SJCRH30 (cell line): Measurements from ENCODE around the gene ZSWIM5. TPM values are rescaled to one million over a fixed set of nuclear protein-coding genes. Genes with fewer than 3 reads are reported as not detected.
"Not testable (repeated sequence)": the region's sequence is repeated elsewhere in the genome, so short reads cannot be mapped to it uniquely, and the experiment has no call there.

Experiments
- DNase-seq, 2 experiments: peaks; one replicate each; pipeline ENCODE4 v3.0.0-alpha.2; 2015 to 2020
- H3K27ac ChIP-seq: fragments of 250-450 bp; sonication (Bioruptor Pico); 2 replicates; pipeline ENCODE4 v1.5.1; 2020; ENCODE audit warnings: mild to moderate bottlenecking, moderate library complexity
- H3K27me3 ChIP-seq: fragments of 250-450 bp; sonication (Bioruptor Pico); 2 replicates; pipeline ENCODE4 v1.5.1; 2020; ENCODE audit warnings: mild to moderate bottlenecking, moderate library complexity
- H3K36me3 ChIP-seq: fragments of 250-450 bp; sonication (Bioruptor Pico); 2 replicates; pipeline ENCODE4 v1.5.1; 2020; ENCODE audit warnings: mild to moderate bottlenecking, moderate library complexity
- H3K4me1 ChIP-seq: fragments of 250-450 bp; sonication (Bioruptor Pico); 2 replicates; pipeline ENCODE4 v1.5.1; 2020; ENCODE audit warnings: mild to moderate bottlenecking, moderate library complexity
- H3K4me3 ChIP-seq: fragments of 250-450 bp; sonication (Bioruptor Pico); 2 replicates; pipeline ENCODE4 v1.5.1; 2020; ENCODE audit warnings: mild to moderate bottlenecking, moderate library complexity
- H3K9me3 ChIP-seq: fragments of 250-450 bp; sonication (Bioruptor Pico); replicated peaks from 2 replicates; pipeline ENCODE4 v1.5.1; 2020; ENCODE audit warnings: mild to moderate bottlenecking, moderate library complexity
- total RNA-seq: library from RNA; depleted of rRNA; stranded (reverse); fragments of >200 nt; shearing (Covaris generic); gene quantifications from 2 replicates; pipeline ENCODE4 v1.2.3, GENCODE V29; 2014

Gene ZSWIM5
- total RNA-seq, 1 experiment from 2014 or later: 0.18 TPM

DNA sequence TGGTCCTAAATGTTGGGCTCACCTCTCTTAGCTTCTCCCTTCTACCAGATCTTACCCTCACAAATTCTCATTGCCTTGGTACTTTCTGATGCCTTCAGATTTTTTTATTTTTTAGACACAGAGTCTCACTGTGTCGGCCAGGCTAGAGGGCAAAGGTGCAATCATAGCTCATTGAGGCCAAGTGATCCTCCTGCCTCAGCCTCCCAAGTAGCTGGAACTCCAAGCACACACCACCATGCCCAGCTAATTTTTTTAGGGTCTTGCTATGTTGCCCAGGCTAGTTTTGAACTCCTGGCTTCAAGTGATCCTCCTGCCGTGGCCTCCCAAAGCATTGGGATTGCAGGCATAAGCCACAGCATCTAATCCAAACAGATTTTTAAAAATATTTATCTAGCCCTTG, 69.4 kb downstream of the ZSWIM5 start:
- no peak for DNase-seq
- no peaks in the 10 kb centered on the region for H3K9me3 ChIP-seq

DNA sequence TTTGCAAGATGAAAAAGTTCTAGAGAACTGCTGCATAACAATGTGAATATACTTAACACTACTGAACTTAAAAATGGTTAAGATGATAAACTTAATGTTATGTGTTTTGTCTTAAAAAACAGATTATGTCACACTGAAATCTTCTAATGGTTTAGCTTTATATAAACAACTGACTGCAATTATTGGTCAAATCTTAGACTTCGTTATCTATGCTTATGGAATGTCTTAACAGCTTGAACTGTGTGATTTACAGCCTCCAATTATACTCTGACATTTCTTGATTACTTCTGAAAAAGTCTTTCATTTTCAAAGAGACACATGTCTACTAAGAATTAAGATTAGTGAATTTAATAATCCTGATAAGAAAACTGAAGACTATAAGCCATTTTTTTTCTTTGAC, 71.1 kb downstream of the ZSWIM5 start:
- no peak for DNase-seq
- Histone ChIP-seq H3K4me1 (no peaks in the 10 kb centered on the region), H3K9me3 (no peaks in the 10 kb centered on the region), H3K4me3 (no peak overlapping the region), H3K36me3 (no peaks in the 10 kb centered on the region), H3K27me3 (peaks cover 5% of the 10 kb centered on the region), H3K27ac (no peak overlapping the region)

More for the DNA sequence above, 69.4 kb downstream of the ZSWIM5 start:
- Histone ChIP-seq H3K27me3 (peaks cover 5% of the 10 kb centered on the region), H3K36me3 (no peaks in the 10 kb centered on the region), H3K4me1 (no peaks in the 10 kb centered on the region), H3K4me3 (no peak overlapping the region), H3K27ac (no peak overlapping the region)

DNA sequence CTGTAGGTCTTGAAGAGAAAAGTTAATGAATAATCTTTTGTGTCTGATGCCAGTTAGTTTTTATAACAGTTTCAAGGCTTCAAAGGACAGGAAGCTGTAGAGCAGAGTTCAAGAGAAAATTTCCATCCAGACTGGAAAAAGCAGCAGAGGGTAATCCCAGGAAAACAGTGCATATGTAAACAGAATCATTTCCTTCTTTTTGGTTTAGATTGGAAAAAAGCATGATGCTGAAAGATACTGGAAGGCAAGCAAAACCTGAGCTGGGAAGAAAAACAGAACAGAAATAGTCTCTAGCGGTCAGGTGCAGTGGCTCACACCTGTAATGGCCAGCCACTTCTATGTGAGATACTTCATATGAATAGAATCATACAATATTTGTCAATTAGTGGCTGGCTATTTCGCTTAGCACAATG, 71.9 kb downstream of the ZSWIM5 start:
- no peaks in the 10 kb centered on the region for H3K9me3 ChIP-seq
- H3K27me3 ChIP-seq: peaks cover 5% of the 10 kb centered on the region
- H3K27ac ChIP-seq: no peak overlapping the region
- H3K36me3 ChIP-seq: no peaks in the 10 kb centered on the region
- H3K4me3 ChIP-seq: no peak overlapping the region
- no peaks in the 10 kb centered on the region for H3K4me1 ChIP-seq
- DNase-seq: no peak

DNA sequence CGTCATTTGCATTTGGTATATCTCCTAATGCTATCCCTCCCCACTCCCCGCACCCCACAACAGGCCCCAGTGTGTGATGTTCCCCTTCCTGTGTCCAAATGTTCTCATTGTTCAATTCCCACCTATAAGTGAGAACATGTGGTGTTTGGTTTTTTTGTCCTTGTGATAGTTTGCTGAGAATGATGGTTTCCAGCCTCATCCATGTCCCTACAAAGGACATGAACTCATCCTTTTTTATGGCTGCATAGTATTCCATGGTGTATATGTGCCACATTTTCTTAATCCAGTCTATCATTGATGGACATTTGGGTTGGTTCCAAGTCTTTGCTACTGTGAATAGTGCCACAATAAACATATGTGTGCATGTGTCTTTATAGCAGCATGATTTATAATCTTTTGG, 73.7 kb downstream of the ZSWIM5 start:
- H3K4me1 ChIP-seq, DNase-seq, H3K4me3 ChIP-seq, H3K27me3 ChIP-seq, H3K27ac ChIP-seq, H3K9me3 ChIP-seq, H3K36me3 ChIP-seq: not testable (repeated sequence)

- H3K9me3 ChIP-seq: 0 out of 2 replicates have a peak, but pooled peaks cover 3% of the 10 kb centered on the region
- no peaks in the 10 kb centered on the region for H3K27me3 ChIP-seq
- H3K4me1 ChIP-seq: no peaks in the 10 kb centered on the region; the same call in 1 of the 2 replicates
- no peaks in the 10 kb centered on the region for H3K36me3 ChIP-seq
- H3K27ac ChIP-seq: no peak overlapping the region
- no peak overlapping the region for H3K4me3 ChIP-seq
- no peak for DNase-seq
These were observed 83.0 kb downstream of the ZSWIM5 start for GRCh38 chr1:45123358-45123757.

DNA sequence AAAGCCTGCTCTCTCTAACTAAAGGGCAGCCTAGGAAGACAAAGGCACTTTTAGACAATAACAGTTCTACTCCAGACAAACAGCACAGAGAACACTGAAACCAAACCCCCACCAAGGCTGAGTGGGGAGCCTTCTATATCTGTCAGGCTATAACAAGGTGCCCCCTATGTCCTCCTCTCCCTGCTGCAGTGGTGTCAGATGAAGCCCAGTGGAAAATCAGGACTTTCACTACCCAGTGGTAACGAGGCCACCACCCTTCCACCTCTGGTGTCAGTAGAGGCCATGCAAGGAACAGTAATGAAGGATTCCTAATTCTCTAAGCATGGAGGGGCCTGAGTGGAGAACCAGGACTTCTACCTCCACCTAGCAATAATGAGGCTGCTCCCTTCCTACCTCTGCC, 83.7 kb downstream of the ZSWIM5 start:
- Histone ChIP-seq H3K9me3 (0 out of 2 replicates have a peak, but pooled peaks cover 3% of the 10 kb centered on the region), H3K36me3 (no peaks in the 10 kb centered on the region), H3K27me3 (no peaks in the 10 kb centered on the region), H3K4me3 (no peak overlapping the region), H3K4me1 (no peaks in the 10 kb centered on the region; the same call in 1 of the 2 replicates), H3K27ac (no peak overlapping the region)
- DNase-seq: no peak

GRCh38 chr1:45117766-45118165, 88.6 kb downstream of the ZSWIM5 start:
- DNase-seq: no peak
- Histone ChIP-seq H3K4me1 (no peaks in the 10 kb centered on the region), H3K27me3 (no peaks in the 10 kb centered on the region), H3K9me3 (no peaks in the 10 kb centered on the region), H3K4me3 (no peak overlapping the region), H3K27ac (no peak overlapping the region), H3K36me3 (no peaks in the 10 kb centered on the region)

DNA sequence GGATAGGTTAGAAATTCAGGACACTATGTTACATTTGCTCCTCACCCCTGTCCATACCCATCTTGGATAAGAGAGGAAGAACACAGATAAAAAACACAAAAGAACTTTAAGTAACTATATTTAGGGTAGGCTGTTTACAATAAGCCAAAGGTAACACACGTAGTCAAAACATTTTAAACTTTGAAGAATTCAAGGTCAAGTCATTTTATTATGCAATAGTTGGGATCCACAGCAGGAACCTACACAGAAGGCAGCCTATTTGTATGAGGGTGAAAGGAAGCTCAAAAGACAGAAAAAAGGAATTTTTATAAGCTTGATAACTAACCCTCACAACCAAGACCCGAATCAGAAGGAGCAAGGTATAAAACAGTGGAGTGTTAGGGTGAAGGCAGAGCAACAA, 89.6 kb downstream of the ZSWIM5 start:
- Histone ChIP-seq H3K4me3 (no peak overlapping the region), H3K27ac (no peak overlapping the region)

GRCh38 chr1:45116340-45116739, 90.1 kb downstream of the ZSWIM5 start:
- H3K4me1 ChIP-seq: no peaks in the 10 kb centered on the region
- no peak overlapping the region for H3K27ac ChIP-seq
- no peak overlapping the region for H3K4me3 ChIP-seq
- no peaks in the 10 kb centered on the region for H3K36me3 ChIP-seq
- no peak for DNase-seq
- H3K27me3 ChIP-seq: no peaks in the 10 kb centered on the region
- no peaks in the 10 kb centered on the region for H3K9me3 ChIP-seq

More for the DNA sequence above, 89.6 kb downstream of the ZSWIM5 start:
- H3K9me3 ChIP-seq: no peaks in the 10 kb centered on the region
- H3K27me3 ChIP-seq: no peaks in the 10 kb centered on the region
- H3K4me1 ChIP-seq: no peaks in the 10 kb centered on the region
- H3K36me3 ChIP-seq: no peaks in the 10 kb centered on the region
- no peak for DNase-seq

- H3K36me3 ChIP-seq, H3K9me3 ChIP-seq, H3K27ac ChIP-seq, H3K4me3 ChIP-seq, H3K4me1 ChIP-seq, H3K27me3 ChIP-seq, DNase-seq: not testable (repeated sequence)
These were observed 91.2 kb downstream of the ZSWIM5 start for GRCh38 chr1:45115198-45115597.

GRCh38 chr1:45112661-45113060, 93.7 kb downstream of the ZSWIM5 start:
- Histone ChIP-seq H3K9me3 (no peaks in the 10 kb centered on the region), H3K36me3 (no peaks in the 10 kb centered on the region), H3K4me3 (no peak overlapping the region), H3K27ac (no peak overlapping the region), H3K27me3 (no peaks in the 10 kb centered on the region), H3K4me1 (no peaks in the 10 kb centered on the region)
- DNase-seq: no peak

- H3K27ac ChIP-seq: no peak overlapping the region
- H3K4me3 ChIP-seq: no peak overlapping the region
- no peaks in the 10 kb centered on the region for H3K36me3 ChIP-seq
- no peaks in the 10 kb centered on the region for H3K27me3 ChIP-seq
- H3K4me1 ChIP-seq: no peaks in the 10 kb centered on the region
- H3K9me3 ChIP-seq: no peaks in the 10 kb centered on the region
- no peak for DNase-seq
These were observed 95.2 kb downstream of the ZSWIM5 start for GRCh38 chr1:45111239-45111638.

DNA sequence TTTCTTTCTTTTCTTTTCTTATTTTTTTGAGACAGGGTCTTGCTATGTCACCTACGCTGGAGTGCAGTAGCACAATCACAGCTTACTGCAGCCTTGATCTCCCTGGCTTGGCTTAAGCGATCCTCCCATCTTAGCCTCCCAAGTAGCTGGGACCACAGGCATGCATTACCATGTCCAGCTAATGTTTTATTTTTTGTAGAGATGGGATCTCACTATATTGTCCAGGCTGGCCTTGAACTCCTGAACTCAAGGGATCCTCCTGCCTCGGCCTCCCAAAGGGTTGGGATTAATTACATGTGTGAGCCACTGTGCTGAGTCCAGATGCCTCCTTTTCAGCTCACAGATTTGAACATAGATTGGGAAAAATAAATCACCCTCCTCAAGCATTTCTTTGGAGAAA, 98.6 kb downstream of the ZSWIM5 start:
- H3K4me3 ChIP-seq: no peak overlapping the region
- DNase-seq: no peak
- H3K9me3 ChIP-seq: no peaks in the 10 kb centered on the region
- no peaks in the 10 kb centered on the region for H3K27me3 ChIP-seq
- no peaks in the 10 kb centered on the region for H3K36me3 ChIP-seq
- H3K27ac ChIP-seq: no peak overlapping the region
- H3K4me1 ChIP-seq: no peaks in the 10 kb centered on the region

- DNase-seq: not testable (repeated sequence)
These were observed 99.5 kb downstream of the ZSWIM5 start for GRCh38 chr1:45106864-45107263.

DNA sequence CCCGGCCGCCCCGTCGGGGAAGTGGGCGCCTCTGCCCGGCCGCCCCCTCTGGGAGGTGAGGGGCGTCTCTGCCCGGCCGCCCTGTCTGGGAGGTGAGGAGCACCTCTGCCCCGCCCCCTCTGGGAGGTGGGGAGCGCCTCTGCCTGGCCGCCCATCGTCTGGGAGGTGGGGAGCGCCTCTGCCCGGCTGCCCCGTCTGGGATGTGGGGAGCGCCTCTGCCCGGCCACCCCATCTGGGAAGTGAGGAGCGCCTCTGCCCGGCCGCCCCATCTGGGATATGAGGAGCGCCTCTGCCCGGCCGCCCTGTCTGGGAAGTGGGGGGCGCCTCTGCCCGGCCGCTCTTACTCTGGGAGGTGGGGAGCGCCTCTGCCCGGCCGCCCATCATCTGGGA, 100.3 kb downstream of the ZSWIM5 start:
- H3K9me3 ChIP-seq, H3K4me1 ChIP-seq, DNase-seq, H3K36me3 ChIP-seq, H3K4me3 ChIP-seq, H3K27me3 ChIP-seq, H3K27ac ChIP-seq: not testable (repeated sequence)

More at GRCh38 chr1:45106864-45107263, 99.5 kb downstream of the ZSWIM5 start:
- not testable (repeated sequence) for H3K9me3 ChIP-seq, H3K36me3 ChIP-seq, H3K27ac ChIP-seq, H3K4me3 ChIP-seq, H3K4me1 ChIP-seq, H3K27me3 ChIP-seq

DNA sequence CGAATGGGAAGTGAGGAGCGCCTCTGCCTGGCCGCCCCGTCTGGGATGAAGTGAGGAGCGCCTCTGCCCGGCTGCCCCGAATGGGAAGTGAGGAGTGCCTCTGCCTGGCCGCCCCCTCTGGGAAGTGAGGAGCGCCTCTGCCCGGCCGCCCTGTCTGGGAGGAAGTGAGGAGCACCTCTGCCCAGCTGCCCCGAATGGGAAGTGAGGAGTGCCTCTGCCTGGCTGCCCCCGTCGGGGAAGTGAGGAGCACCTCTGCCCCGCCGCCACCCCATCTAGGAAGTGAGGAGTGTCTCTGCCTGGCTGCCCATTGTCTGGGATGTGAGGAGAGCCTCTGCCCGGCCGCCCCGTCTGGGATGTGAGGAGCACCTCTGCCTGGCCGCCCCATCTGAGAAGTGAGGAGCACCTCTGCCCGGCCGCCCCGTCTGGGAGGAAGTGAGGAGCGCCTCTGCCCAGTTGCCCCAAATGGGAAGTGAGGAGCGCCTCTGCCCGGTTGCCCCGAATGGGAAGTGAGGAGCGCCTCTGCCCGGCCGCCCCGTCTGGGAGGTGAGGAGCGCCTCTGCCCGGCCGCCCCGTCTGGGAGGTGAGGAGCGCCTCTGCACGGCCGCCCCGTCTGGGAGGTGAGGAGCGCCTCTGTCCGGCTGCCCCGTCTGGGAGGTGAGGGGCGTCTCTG, 100.8 kb downstream of the ZSWIM5 start:
- H3K4me1 ChIP-seq, H3K4me3 ChIP-seq: not testable (repeated sequence)

More for the DNA sequence above, 100.8 kb downstream of the ZSWIM5 start:
- not testable (repeated sequence) for H3K27ac ChIP-seq, H3K27me3 ChIP-seq, H3K9me3 ChIP-seq, H3K36me3 ChIP-seq, DNase-seq
